OCI-LY3 (cell line): ENCODE data around the gene ANKRD9.

Experiments used
- EZH2phosphoT487 ChIP-seq: fragments of 200-600 bp; shearing (Covaris generic); IDR thresholded peaks from 2 replicates; pipeline ENCODE4 v1.6.1; 2018; ENCODE audit warnings: antibody characterized with exemption, mixed run types, low read depth
- TF ChIP-seq, protein P1 (sequence below): fragments of 200-600, 300-600 bp; sonication (generic); IDR thresholded peaks from 2 replicates; pipeline ENCODE4 v1.5.1; 2014; ENCODE audit warnings: antibody characterized with exemption, low read length, low read depth

DNA sequence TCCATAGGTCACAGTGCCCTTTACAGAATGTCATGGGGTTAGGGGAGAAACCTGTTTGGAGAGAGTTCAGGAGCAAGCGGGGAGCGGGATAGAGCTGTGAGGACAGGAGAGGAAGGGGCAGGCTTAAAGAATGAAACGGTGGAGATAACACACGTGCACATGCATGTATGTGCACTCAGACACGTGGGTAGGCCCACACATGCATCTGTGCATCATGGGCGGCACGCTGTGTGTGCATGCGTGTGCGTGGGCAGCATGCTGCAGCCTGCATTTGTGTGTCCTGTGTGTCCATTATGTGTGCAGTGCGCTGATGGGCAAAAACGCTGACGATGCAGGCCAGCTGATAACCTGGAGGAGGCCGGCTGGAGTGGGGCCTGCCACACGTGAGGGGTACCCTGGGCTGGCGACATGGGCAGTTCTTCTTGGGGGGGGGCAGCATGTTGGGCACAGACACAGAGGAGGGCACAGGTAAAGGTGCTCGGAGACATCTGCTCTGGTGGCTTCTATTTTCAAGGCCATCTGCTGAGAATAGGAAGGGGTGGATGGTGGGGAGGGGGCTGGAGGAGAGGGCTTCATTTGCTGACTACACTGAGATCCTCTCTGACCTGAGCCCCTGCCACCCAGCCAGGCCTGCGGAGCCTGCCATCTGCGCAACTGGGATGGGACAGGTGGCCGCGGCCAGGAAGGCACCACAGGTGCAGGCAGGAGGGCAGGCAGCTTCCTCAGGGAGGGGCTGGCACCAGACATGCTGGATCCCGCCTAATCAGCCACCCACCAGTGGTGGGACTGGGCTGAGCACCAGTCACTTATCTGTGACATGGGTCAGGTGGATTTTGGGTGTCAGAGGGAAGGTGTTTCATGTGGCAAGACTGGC is 4.6 kb upstream of the ANKRD9 start:
- TF ChIP-seq, protein P1, sequence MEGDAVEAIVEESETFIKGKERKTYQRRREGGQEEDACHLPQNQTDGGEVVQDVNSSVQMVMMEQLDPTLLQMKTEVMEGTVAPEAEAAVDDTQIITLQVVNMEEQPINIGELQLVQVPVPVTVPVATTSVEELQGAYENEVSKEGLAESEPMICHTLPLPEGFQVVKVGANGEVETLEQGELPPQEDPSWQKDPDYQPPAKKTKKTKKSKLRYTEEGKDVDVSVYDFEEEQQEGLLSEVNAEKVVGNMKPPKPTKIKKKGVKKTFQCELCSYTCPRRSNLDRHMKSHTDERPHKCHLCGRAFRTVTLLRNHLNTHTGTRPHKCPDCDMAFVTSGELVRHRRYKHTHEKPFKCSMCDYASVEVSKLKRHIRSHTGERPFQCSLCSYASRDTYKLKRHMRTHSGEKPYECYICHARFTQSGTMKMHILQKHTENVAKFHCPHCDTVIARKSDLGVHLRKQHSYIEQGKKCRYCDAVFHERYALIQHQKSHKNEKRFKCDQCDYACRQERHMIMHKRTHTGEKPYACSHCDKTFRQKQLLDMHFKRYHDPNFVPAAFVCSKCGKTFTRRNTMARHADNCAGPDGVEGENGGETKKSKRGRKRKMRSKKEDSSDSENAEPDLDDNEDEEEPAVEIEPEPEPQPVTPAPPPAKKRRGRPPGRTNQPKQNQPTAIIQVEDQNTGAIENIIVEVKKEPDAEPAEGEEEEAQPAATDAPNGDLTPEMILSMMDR: no peak
- TF ChIP-seq EZH2phosphoT487: no peak
